Jurkat, Clone E6-1 (cell line): ENCODE measurements around the gene DMXL1.

Experiments
- DNase-seq: peaks from one replicate; pipeline ENCODE4 v3.0.0-alpha.2; 2011; ENCODE audit warnings: low read depth, low spot score
- H3K4me3 ChIP-seq: 2 replicates; pipeline ENCODE4 v1.5.1; 2011; ENCODE audit warnings: mild to moderate bottlenecking, low read length, control low read depth, moderate library complexity

The DMXL1 gene

DNA sequence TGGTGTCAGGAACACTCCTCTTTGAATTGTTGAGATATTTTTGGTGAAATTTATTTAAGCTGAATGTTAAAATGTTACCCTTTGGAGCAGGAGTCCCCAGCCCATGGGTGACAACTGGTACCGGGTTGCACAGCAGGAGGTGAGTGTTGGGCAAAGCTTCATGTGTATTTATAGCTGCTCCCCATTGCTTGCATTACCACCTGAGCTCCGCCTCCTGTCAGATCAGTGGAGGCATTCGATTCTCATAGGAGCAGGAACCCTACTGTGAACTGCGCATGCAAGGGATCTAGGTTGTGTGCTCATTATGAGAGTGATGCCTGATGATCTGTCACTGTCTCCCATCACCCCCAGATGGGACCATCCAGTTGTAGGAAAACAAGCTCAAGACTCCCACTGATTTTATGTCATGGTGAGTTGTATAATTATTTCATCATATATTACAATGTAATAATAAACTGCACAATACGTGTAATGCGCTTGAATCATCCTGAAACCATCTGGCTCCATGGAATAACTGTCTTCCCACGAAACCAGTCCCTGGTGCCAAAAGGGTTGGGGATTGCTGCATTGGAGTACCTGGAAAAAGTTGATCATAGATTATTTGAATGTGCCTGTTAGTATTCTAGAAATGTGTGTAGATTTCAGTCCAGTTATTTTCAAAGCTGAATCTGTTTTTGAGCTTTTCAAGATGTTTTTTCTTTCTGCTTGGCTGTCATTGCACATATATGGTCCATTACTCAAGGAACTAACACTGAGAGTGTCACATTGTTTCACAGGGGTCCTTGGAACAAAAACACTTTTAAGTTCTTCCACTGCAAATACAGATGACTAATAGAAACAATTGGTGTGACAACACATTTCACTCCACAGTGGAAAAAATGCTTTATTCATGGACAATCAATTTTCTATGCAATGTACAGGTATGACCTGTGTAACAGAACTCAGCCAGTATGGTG lies 180.3 kb downstream of the DMXL1 start:
- no peak for DNase-seq
- no peak overlapping the region for H3K4me3 ChIP-seq

DNA sequence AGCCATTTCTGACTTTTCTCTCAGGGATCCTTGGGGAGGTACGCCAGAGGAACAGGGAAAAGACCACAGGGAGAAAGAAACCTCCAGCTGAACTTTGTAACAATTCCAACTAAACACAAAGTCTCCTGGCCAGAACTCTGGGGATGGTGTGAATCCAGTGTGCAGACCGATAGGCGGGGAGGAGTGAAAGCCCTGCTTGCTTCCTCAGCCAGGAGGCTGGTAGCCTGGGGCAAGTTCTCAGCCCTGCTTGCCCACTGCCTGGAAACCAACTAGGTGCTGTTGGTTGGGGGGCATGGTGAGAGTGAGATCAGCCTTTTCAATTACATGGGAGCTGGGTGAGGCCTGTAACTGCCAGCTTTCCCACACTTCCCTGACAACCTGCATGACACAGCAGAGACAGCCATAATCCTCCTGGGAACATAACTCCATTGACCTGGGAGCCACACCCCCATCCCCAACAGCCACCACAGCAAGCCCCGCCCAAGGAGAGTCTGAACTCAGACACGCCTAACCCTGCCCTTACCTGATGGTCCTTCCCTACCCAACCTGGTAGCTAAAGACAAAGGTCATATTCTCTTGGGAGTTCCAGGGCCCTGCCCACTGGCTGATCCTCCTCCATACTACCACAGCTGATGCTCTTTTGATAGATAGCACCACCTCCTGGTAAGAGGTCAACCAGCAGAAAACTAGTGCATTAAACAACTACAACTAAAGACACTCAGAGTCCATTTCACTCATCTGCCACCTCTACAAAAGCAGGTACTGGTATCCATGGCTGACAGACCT lies 184.9 kb downstream of the DMXL1 start:
- no peak for DNase-seq

DNA sequence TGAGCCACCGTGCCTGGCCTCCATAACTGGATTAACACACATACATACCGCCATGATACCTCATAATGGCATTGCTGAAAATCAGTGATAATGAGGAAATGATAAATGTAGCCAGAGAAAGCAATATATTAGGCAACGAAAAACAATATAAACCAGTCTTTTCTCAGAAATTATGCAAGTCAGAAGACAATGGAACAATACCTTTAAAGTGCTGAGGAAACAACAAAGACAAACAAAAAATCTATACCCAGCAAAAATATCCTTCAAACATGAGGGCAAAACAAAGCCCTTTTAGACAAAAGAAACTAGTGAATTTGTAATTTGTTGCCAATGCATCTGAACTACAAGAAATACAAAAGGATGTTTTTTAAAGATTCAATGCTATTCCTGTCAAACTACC lies 186.7 kb downstream of the DMXL1 start:
- DNase-seq: no peak

More for the DNA sequence above, 184.9 kb downstream of the DMXL1 start:
- no peak overlapping the region for H3K4me3 ChIP-seq

DNA sequence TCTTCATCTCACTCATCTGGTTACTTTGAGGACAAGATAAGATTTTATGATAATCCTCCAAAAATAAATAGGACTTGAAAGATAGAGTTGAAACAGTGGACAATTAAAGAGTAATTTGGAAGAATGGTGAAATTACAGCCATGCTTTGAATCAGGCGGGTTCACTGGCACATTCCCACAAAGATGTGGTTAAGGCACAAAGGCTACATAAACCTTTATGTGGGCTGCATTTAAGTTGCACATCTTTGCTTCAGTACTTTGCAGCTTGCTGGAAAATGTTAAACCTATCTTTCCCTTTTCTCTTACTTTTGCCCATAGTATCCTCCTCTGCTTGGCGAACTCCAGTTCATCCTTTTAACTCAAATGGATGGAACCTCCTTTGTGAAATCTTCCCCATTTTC lies 192.8 kb downstream of the DMXL1 start:
- H3K4me3 ChIP-seq: no peak overlapping the region
- DNase-seq: peak; percentile 61

More for the DNA sequence above, 186.7 kb downstream of the DMXL1 start:
- H3K4me3 ChIP-seq: no peak overlapping the region

DNA sequence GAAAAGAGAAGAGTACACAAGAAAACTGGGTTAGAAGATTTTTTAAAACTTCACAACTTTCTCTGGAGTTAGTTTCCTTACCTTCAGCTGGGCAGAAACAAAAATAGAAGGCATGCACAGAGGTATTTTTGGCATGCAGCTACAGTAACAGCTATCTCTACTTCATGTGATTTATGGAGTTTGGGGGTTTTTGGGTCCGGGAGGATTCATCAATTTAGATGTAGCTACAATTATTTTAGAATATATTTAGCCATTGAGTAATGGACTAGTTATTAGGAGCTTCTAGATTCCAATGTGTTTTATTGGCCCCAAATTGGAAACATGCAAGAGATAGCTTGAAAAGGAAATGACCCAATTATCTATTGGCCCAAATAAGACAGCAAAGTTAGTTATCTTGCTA lies 193.3 kb downstream of the DMXL1 start:
- no peak for DNase-seq
- no peak overlapping the region for H3K4me3 ChIP-seq

DNA sequence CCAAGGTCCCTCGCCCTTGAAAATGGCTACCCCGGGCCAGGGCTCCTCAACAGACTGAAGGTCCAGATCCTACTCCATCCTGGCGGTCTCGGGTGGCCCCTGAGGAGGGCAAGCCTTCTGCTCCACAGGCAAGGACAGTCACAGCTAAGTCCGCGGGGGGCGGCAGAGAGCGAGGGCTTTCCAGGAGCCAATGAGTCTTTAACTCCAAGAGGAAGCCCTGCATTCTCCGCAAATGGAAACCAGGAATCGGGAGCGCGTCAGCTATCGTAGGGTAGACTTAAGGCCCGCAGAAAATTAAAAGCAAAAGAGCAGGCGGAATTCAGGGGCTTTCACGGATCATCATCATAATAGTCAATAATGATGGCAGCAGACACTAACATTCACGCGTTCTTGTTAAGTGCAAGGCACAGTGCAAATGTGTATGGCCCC lies 197.1 kb downstream of the DMXL1 start:
- DNase-seq: no peak
- H3K4me3 ChIP-seq: peak overlapping the region; percentile 92

DNA sequence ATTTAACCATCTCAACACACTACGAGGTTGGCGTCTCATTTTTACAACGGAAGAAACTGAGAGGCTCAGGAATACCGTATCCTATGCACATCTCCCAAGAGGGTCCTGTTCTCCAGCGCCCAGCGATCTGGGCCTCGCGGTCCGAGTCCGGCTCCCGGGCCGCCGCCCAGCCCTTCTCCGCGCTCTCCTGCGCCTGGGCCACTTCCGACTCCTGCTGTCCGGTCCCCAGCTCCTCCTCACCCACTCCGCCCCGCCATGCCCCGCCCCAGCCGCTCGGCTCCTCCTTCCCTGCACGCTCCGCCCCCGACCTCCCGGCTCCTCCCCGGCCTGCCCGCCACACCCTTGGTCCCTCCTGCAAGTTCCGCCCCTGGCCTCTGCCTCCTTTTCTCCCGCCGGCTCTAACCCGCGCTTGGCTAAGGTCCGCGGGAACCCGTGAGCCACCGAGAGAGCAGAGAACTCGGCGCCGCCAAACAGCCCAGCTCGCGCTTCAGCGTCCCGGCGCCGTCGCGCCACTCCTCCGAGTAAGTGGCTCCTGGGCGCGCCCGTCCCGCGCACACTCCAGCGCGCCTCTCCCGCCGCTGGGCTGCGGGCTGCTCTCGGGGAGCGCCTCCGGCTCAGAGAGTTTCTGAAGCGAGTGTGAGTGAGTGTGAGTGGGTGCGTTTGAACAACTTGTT lies 197.6 kb downstream of the DMXL1 start:
- DNase-seq: peak; percentile 82
- peak overlapping the region; percentile 92 for H3K4me3 ChIP-seq

DNA sequence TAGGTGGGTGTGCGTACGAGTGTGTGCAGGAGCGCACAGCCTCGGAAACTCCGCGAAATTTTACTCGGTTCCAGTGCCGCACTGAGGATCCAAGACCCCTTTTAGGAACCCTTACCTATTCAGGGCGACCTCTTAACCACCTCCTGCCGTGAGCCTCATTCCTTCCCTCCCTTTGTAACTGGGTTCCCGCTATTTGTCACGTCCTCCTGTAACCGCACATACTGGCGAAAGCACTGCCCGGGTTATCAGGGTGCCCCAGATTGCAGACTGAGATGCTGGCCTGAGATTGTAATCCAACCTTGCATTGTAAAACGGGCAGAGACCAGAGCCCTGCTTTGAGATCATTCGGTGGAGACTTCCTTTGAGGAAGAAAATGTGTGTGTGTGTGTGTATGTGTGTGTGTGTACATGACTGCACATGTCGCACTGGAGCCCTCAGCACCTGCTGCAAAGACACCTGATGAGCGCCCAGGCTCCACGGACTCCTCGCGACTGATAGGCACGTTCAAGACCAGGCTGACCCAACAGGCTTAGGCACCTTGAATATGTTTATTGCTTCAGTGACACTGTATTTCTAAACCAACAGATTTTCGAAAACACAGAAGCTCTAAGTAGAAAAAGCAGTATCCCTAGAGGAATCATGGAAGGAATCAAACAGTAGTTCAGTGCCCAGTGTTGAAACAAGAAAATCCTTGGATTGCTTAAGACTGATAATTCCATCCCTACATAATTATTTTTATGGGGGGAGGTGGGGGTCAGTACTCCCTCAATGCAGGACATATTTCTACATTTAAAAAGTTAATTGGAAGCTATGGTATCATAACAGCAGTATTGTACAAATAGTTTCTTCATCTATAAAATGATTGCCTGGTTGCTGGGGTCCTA lies 198.4 kb downstream of the DMXL1 start:
- DNase-seq: peak; percentile 55

DNA sequence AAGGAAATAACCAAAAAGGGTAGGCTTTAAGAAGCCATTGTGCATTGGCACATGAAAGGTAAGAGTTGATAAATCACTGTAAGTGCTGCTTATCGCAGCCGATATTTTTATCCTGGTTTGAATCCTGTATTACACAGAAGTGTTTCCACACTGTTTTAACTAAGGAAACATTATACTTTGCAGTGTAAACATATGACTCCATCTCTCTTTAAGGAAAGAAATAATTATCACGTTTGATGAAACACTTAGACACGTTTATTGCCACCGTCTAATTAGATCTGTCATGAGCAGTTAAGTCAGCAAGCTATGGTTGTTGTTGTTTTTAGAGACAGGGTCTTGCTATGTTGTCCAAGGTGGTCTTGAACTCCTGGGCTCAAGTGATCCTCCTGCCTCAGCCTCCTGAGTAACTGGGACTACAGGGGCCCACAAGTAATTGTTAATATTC lies 199.3 kb downstream of the DMXL1 start:
- no peak for DNase-seq
- H3K4me3 ChIP-seq: peak overlapping the region; percentile 92

More for the DNA sequence above, 198.4 kb downstream of the DMXL1 start:
- H3K4me3 ChIP-seq: peak overlapping the region; percentile 92

DNA sequence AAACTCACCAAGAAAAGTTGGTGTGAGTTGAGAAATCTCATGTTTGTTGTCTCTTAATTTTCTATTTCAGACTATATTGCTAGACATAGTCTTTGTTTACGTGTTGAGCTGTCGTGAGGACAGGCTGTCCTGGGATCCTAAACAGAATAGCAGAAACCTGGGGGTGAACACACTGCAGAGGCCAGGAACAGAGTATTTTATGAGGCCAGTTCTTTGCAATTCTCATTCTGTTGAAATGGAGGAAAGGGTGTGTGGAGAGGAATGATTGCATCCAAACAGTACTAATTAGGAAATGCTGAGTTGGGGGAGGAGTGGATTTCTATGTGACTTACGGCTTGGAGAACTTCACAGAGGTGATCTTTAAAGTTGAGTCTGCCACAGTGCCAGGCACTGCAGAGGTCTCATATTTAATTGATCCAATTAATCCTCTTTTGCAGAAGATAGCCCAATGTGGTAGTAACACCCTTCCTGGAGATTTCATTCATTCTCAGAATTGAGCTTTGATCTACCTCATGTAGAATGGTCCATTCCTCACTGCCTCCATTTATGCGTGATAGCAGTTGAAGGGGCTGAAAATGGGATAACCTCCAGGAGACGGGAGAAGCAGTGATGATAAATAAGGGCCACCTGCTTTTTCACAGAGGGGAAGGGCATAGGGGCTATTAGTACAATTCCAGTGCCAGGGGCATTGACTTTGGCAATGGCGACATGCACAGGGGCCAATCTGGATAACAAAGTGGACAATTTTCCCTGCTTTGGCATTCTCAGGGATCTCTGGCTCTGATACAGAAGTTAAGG lies 200.3 kb downstream of the DMXL1 start:
- no peak for DNase-seq
- H3K4me3 ChIP-seq: peak overlapping the region; percentile 2; the same call in 1 of the 2 replicates

DNA sequence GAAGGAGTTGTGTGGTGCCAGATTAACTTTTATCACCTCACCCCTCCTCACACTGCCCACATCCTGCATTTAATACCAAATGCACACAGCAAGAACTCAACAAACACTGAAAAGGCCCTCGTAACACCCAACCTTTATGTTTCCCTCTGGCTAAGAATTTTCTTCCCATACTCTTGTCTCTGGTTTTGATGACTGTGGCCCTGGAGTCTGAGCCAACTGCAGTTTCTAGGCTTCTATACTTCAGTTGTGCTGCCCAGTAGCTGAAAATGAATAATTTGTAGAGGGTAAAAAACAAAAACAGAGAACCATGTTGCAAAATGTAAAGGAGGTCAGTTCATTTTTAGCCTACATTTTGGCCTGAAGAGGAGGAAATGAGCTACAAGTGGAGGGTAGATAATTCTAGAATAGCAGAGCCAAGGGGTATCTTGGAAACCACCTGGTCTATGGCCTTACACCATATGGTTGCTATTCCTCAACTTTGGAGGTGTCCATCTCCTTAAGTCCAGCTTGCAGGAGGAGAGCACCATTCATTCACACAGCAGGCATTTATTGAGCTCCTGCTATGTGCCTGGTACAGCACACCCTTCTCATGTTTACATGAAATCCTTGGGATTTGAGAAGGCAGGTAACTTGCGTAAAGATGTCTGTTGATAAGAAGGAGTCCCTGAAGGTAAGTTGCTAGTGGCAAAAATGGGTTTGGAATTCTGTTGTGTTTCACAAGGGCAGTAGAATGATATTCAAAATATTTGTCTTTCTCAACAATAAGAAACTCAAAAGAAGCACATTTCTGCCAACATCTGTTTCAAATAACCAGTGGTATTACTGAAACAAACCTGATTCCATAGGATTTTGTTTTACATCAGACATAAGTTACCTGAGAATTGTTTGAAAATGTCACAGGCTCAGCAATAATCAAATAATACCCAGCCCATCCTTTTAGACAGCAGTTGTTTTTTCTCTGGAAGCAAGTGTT lies 201.2 kb downstream of the DMXL1 start:
- H3K4me3 ChIP-seq: no peak overlapping the region; the same call in 1 of the 2 replicates
- DNase-seq: no peak

DNA sequence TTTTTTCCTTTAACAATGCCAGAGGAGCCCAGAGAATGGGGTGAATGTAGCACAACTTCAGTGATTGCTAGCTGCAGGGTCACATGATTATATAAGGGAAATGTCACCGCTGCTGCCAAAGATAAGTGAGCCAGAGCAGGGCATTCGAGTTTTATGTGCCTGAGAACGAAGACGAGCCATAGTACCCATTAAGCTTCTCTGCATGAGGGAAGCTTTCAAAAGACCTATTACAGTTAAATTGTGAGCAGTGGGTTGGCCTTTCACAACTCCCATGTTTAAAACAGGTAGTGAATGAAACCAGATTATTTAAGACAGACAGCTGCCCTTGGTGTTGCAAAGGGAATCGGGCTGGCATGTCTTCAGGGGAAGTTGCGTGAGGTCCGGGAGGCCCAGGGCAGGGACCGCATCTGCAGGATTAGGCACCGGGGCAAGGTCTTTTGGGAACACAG lies 202.5 kb downstream of the DMXL1 start:
- H3K4me3 ChIP-seq: peak overlapping the region; percentile 35
- no peak for DNase-seq

DNA sequence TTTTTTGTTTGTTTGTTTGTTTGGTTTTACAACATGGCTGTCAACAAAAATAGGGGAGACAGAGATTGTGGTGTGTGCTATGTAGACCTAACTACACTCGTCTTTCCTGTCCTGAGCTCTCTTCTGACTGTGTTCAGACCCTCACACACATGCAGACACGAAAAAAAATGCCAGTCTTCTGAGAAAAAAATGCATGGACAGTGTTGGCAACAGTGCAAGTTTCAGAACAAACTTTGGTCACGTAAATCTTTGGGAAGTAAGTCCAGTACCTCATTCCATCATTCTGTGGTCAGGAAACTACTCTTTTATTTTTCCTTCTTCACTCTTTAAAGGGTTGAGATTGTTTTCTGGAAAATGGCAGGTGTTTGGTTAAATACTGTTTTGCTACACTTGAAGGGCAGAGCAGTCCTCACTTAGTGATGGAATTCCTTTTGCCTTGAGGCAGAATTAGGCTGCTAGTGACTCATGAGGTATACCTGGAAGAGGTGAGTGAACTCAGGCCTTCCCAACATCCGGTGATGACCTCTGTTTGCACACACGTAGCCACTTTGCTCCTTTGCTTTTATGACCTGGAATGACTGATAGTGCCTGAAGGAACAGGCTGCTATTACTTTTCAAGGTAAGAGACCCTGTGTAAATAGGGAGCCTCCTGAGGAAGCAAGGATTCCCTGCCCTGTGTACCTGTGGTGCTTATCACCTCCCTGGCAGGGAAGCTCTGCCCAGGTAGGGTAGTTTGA lies 203.3 kb downstream of the DMXL1 start:
- no peak for DNase-seq
- peak overlapping the region; percentile 35 for H3K4me3 ChIP-seq

DNA sequence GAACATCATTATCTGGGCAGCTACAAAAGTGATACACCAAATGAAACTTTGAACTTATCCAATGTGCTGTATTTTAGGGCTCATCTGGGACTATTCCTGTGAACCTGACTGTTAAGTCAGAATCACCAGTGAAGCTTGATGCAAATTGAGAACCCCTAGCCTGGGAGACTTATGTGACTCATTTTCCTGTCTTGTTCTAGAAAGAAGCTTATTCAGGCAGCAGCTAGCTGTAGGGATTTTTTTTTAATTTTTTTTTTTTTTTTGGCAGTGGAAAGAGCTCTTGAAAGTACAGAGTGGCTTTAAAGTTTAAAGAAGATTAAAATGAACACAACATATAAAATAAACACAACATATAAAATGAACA lies 203.9 kb downstream of the DMXL1 start:
- H3K4me3 ChIP-seq: no peak overlapping the region
- no peak for DNase-seq

DNA sequence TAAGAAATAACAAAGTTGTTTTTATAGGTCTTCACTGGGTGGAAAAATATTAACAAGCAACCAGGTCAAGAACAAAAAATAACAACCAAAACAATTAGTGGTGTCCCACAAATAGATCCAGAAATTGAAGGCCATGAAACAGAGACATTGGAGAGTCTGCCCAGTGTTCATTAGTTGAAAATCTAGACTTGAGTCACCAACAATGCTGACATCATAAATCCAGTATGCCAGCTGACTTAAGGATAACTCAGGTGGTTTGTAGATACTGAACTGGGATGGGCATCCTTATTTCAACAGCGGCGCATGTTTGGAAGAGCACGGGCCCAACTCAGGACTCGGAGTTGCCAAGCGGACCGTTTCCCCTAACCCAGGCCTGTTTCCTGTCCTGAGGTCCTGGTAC lies 204.3 kb downstream of the DMXL1 start:
- DNase-seq: no peak
- H3K4me3 ChIP-seq: no peak overlapping the region

DNA sequence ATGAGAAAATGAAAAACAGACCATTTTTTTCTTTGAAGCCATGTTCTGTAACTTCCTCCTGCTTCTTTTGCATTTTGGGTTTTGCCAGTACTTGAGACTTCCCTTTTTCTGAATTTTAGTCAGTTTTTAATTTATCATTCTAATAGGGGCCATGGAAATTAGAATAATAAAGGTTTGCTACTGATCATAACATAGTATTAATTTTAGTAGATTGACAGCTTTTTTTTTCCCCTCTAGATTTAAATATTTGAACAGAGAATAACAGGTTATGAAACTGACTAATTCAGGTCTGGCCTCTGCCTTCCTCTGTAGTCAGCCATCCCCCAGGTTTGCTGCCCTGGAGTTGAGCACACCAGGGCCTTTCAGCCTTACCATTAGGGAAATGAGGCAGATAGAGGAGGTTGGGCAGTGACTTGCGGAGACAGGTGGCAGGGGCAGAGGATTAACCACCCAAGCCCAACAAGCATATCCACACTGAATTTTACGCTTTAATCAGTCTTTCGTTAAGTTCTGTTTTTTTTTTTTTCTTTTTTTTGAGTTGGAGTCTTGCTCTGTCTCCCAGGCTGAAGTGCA lies 204.8 kb downstream of the DMXL1 start:
- H3K4me3 ChIP-seq: no peak overlapping the region

More for the DNA sequence above, 204.8 kb downstream of the DMXL1 start:
- DNase-seq: no peak
